Thyroid gland (tissue), 4 donors: ENCODE data around the gene ZNF587.
A peak's percentile ranks its signal among the peaks of the same experiment; 100 is the strongest.

ENCODE experiments used
- POLR2A ChIP-seq, 2 donors: fragments of 450-650 bp; IDR thresholded peaks; one replicate each; pipeline ENCODE4 v1.6.1; 2017; ENCODE audit warnings: antibody characterized with exemption in 2 of 2, mild to moderate bottlenecking in 2 of 2, moderate library complexity in 1 of 2
- TF ChIP-seq, protein P1 (sequence below), 6 experiments: fragments of 200-600 bp in 3 of 6; fragments of 450-650 bp in 3 of 6; sonication (generic) in 3 of 6; IDR thresholded peaks; one replicate each; pipeline ENCODE4 v1.5.1; 2016 to 2019; ENCODE audit warnings: antibody characterized with exemption in 6 of 6, mild to moderate bottlenecking in 2 of 6, inconsistent platforms in 1 of 6, moderate library complexity in 1 of 6

DNA sequence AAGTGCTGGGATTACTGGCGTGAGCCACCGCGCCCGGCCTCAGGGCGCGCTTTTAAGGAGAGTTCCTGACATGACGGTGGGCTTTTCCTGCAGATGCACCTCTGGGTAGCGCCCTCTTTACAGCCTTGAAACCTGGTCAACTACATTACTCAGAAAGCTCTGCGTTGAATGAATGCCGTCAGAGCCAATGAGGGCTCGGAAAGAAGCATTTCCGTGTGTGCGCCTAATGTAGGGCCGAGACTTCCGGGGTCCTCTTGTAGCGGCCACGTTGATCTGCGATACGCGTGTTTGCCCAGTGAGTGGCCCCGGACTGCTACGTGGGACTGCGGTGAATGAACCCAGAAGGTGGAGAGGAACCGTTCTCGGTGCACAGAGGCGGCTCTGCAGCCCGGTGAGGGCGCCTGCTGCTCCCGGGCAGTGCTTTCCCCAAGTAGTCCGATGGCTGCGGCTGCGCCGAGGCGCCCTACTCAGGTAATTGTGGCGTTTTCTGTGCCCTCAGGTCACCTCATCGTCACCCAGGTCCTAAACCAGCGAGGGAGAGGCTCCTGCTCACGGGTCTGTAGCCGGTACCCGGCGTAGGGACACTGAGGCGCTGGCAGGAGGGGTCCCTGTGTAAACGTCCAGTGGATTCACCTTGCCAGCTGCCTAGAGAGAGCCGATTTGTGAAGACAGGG is 30.0 kb upstream of the ZNF587 start:
- TF ChIP-seq POLR2A (IDR thresholded peaks at IDR 0.05), result peak in 1 of 2 donors; percentile 60
- TF ChIP-seq, protein P1, sequence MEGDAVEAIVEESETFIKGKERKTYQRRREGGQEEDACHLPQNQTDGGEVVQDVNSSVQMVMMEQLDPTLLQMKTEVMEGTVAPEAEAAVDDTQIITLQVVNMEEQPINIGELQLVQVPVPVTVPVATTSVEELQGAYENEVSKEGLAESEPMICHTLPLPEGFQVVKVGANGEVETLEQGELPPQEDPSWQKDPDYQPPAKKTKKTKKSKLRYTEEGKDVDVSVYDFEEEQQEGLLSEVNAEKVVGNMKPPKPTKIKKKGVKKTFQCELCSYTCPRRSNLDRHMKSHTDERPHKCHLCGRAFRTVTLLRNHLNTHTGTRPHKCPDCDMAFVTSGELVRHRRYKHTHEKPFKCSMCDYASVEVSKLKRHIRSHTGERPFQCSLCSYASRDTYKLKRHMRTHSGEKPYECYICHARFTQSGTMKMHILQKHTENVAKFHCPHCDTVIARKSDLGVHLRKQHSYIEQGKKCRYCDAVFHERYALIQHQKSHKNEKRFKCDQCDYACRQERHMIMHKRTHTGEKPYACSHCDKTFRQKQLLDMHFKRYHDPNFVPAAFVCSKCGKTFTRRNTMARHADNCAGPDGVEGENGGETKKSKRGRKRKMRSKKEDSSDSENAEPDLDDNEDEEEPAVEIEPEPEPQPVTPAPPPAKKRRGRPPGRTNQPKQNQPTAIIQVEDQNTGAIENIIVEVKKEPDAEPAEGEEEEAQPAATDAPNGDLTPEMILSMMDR (IDR thresholded peaks at IDR 0.05), result no peak
